Prostate gland (tissue), 2 donors: ENCODE measurements around the gene FIG4. TPM values are rescaled to one million over a fixed set of nuclear protein-coding genes. Genes with fewer than 3 reads are reported as not detected.
"Not testable (repeated sequence)": the region's sequence is repeated elsewhere in the genome, so short reads cannot be mapped to it uniquely, and the experiment has no call there.

ENCODE experiments used
- DNase-seq: peaks from one replicate; pipeline ENCODE4 v3.0.0-alpha.2; 2019; ENCODE audit warnings: low spot score
- H3K27ac ChIP-seq, 2 donors: fragments of 200-600 bp; sonication (generic); 2 replicates each; pipeline ENCODE4 v1.5.1; 2017 to 2019
- H3K27me3 ChIP-seq: fragments of 200-600 bp; sonication (generic); replicated peaks from 2 replicates; pipeline ENCODE4 v1.5.1; 2019; ENCODE audit not compliant: insufficient read depth
- H3K36me3 ChIP-seq, 2 donors: fragments of 200-600 bp; sonication (generic); 1 replicate in 1 of 2; 2 replicates in 1 of 2; pipeline versions ENCODE4 v1.5.1 to v1.8.1; 2017 to 2019
- H3K4me1 ChIP-seq: fragments of 200-600 bp; sonication (generic); replicated peaks from 2 replicates; pipeline ENCODE4 v1.5.1; 2019
- H3K4me3 ChIP-seq, 2 donors: fragments of 200-600 bp; sonication (generic); 2 replicates each; pipeline ENCODE4 v1.5.1; 2017 to 2019
- H3K9me3 ChIP-seq: fragments of 200-600 bp; sonication (generic); 2 replicates; pipeline ENCODE4 v1.5.1; 2017
- CTCF ChIP-seq, 4 experiments: fragments of 200-600 bp in 2 of 4; fragments of 450-650 bp in 2 of 4; sonication (generic) in 2 of 4; IDR thresholded peaks; 1 replicate in 3 of 4; 2 replicates in 1 of 4; pipeline ENCODE4 v1.5.1; 2016 to 2019; ENCODE audit warnings: antibody characterized with exemption in 4 of 4, mild to moderate bottlenecking in 2 of 4, moderate library complexity in 2 of 4
- POLR2A ChIP-seq: fragments of 450-650 bp; IDR thresholded peaks from one replicate; pipeline ENCODE4 v1.6.1; 2016; ENCODE audit warnings: antibody characterized with exemption, mild to moderate bottlenecking
- POLR2AphosphoS5 ChIP-seq: sonication (generic); formaldehyde crosslinking; IDR thresholded peaks from one replicate; pipeline ENCODE4 v1.6.1; 2017; ENCODE audit warnings: antibody characterized with exemption
- whole genome bisulfite sequencing: methylation state at CpG from one replicate; pipeline ENCODE4 v1.1.5; 2018; 5-methylcytosine and 5-hydroxymethylcytosine counted together
- intact Hi-C: fragments of 100-400 bp; cut with DNase I; formaldehyde crosslinking; loops from one replicate; pipeline ENCODE4 v1.14.2; 2022
- total RNA-seq, 2 donors: library from RNA; depleted of rRNA; stranded (reverse); fragments of >200 nt; gene quantifications; one replicate each; pipeline ENCODE4 v1.1.0, GENCODE V29; 2016

The FIG4 gene
- total RNA-seq, 2 donors from 2014 or later = 12.7 to 16.6 TPM

- WGBS = 87% methylated on average over 4 of the region's 4 CpGs
- Histone ChIP-seq H3K27me3 (no peaks in the 10 kb centered on the region), H3K36me3 (no peaks in the 10 kb centered on the region), H3K4me1 (no peaks in the 10 kb centered on the region), H3K27ac (no peak overlapping the region), H3K4me3 (no peak overlapping the region), H3K9me3 (no peaks in the 10 kb centered on the region)
- intact Hi-C loops = loop anchor here (10.0 kb wide), 1 partner anchor 694 kb away; no protein-coding TSS in a partner anchor
- TF ChIP-seq POLR2A = no peak
- no peak for TF ChIP-seq POLR2AphosphoS5
- TF ChIP-seq CTCF (IDR thresholded peaks at IDR 0.05) = no peak
- DNase-seq = no peak
These were observed 10.1 kb downstream of the FIG4 start for GRCh38 chr6:109701221-109701620.

- Histone ChIP-seq H3K4me3 (no peak overlapping the region), H3K36me3 (no peaks in the 10 kb centered on the region), H3K4me1 (no peaks in the 10 kb centered on the region), H3K27me3 (no peaks in the 10 kb centered on the region), H3K9me3 (no peaks in the 10 kb centered on the region), H3K27ac (no peak overlapping the region)
- DNase-seq = no peak
- intact Hi-C loops = loop anchor here (10.0 kb wide), 1 partner anchor 693 kb away; no protein-coding TSS in a partner anchor
- WGBS = 83% methylated on average over 2 of the region's 2 CpGs
- TF ChIP-seq POLR2A = no peak
These were observed 10.7 kb downstream of the FIG4 start for GRCh38 chr6:109701774-109702173.

GRCh38 chr6:109702791-109703190 is 11.7 kb downstream of the FIG4 start:
- Histone ChIP-seq H3K27me3 (no peaks in the 10 kb centered on the region), H3K4me1 (no peaks in the 10 kb centered on the region), H3K9me3 (no peaks in the 10 kb centered on the region), H3K36me3 (no peaks in the 10 kb centered on the region), H3K27ac (no peak overlapping the region), H3K4me3 (no peak overlapping the region)
- DNase-seq = no peak
- intact Hi-C loops = loop anchor here (10.0 kb wide), 1 partner anchor 692 kb away; no protein-coding TSS in a partner anchor
- 78% methylated on average over 4 of the region's 4 CpGs for WGBS
- no peak for TF ChIP-seq CTCF (IDR thresholded peaks at IDR 0.05)
- TF ChIP-seq POLR2A = no peak
- no peak for TF ChIP-seq POLR2AphosphoS5

GRCh38 chr6:109705258-109705657 is 14.2 kb downstream of the FIG4 start:
- Histone ChIP-seq H3K27me3 (no peaks in the 10 kb centered on the region), H3K9me3 (no peaks in the 10 kb centered on the region), H3K36me3 (no peaks in the 10 kb centered on the region), H3K4me1 (no peaks in the 10 kb centered on the region), H3K27ac (no peak overlapping the region), H3K4me3 (no peak overlapping the region)
- TF ChIP-seq CTCF (IDR thresholded peaks at IDR 0.05) (peak; percentile 91 to 98 (median 97)), POLR2AphosphoS5 (peak; percentile 47), POLR2A (no peak)
- intact Hi-C loops = loop anchor here (1.0 to 10.0 kb wide), 2 partner anchors 334 to 690 kb away; no protein-coding TSS in a partner anchor
- DNase-seq = peak; percentile 72
- 19% methylated on average over 7 of the region's 7 CpGs for WGBS

- no peaks in the 10 kb centered on the region for H3K36me3 ChIP-seq
- H3K9me3 ChIP-seq = no peaks in the 10 kb centered on the region
- H3K4me1 ChIP-seq = no peaks in the 10 kb centered on the region
- 69% methylated on average over 6 of the region's 6 CpGs for WGBS
- no peak for DNase-seq
- H3K27me3 ChIP-seq = no peaks in the 10 kb centered on the region
- no peak overlapping the region for H3K4me3 ChIP-seq
- TF ChIP-seq POLR2A (no peak), CTCF (IDR thresholded peaks at IDR 0.05) (no peak), POLR2AphosphoS5 (no peak)
- intact Hi-C loops = loop anchor here (10.0 kb wide), 1 partner anchor 688 kb away; no protein-coding TSS in a partner anchor
- no peak overlapping the region for H3K27ac ChIP-seq
These were observed 15.4 kb downstream of the FIG4 start for GRCh38 chr6:109706513-109706912.

GRCh38 chr6:109708099-109708498 is 17.0 kb downstream of the FIG4 start:
- H3K4me1 ChIP-seq, H3K9me3 ChIP-seq, H3K27ac ChIP-seq, H3K36me3 ChIP-seq, H3K27me3 ChIP-seq, DNase-seq, H3K4me3 ChIP-seq: not testable (repeated sequence)
- intact Hi-C loops = loop anchor here (10.0 kb wide), 1 partner anchor 687 kb away; no protein-coding TSS in a partner anchor
- 98% methylated on average over 2 of the region's 2 CpGs for WGBS
